GM12874 (cell line): ENCODE data around the gene UGT1A1.

Experiments used
- CTCF ChIP-seq: IDR thresholded peaks from 2 replicates; pipeline ENCODE4 v1.5.1; 2011; ENCODE audit warnings: low read depth, mild to moderate bottlenecking, control low read depth, low read length, moderate library complexity; ENCODE audit not compliant: insufficient read depth

Gene UGT1A1

GRCh38 chr2:233779722-233780121 is 19.7 kb downstream of the UGT1A1 start:
- TF ChIP-seq CTCF, result no peak

GRCh38 chr2:233780771-233781170 is 20.7 kb downstream of the UGT1A1 start:
- TF ChIP-seq CTCF, result no peak

GRCh38 chr2:233789554-233789953 is 29.5 kb downstream of the UGT1A1 start:
- no peak for TF ChIP-seq CTCF

- no peak for TF ChIP-seq CTCF
Measured at GRCh38 chr2:233791151-233791882, 31.2 kb downstream of the UGT1A1 start.

GRCh38 chr2:233791883-233792329 is 31.8 kb downstream of the UGT1A1 start:
- TF ChIP-seq CTCF, result no peak

GRCh38 chr2:233792720-233793119 is 32.6 kb downstream of the UGT1A1 start:
- no peak for TF ChIP-seq CTCF

- no peak for TF ChIP-seq CTCF
Measured at GRCh38 chr2:233793465-233794127, 33.5 kb downstream of the UGT1A1 start.
